ENCODE results near the gene CUEDC1. TPM values are rescaled to one million over a fixed set of nuclear protein-coding genes. Genes with fewer than 3 reads are reported as not detected.
A peak's percentile ranks its signal among the peaks of the same experiment; 100 is the strongest.

The CUEDC1 gene
- total and polyA plus RNA-seq, 2 donors (not counting 1 experiment from before 2014, with no cell fraction given), result 0.57 TPM; not detected in 1

DNA sequence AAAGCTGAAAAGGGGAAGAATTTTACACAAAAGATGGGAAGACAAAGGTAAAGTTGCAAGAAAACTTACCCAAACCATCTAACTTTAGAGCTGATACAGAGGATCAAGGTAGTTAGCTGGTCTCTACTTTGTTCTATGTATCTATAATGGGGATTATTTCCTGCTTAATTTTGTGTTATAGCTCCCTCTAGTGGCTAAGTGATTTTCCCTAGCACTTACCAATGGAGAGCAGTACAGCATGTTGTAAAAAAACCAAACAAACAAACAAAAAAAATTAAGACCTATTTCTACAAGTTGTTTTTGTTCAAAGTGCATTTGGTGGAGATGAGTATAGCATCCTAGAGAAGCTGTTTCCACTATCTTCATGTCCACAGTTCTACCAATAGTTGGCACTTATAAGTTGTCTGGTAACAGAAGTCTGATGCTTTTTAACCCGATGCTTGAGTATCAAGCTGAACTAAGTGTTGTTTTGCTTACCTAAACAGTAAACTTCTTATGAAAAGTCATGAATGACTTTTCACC lies 44.3 kb upstream of the CUEDC1 start:
- intact Hi-C loops (cut with micrococcal nuclease), result loop anchor here (1.0 to 10.0 kb wide), 7 partner anchors 11 to 1105 kb away; partner anchors contain the start of genes TRIM37 and VEZF1
- Mint-ChIP-seq H3K27me3 (no peaks in the 10 kb centered on the region), H3K4me1 (peaks cover 29% of the 10 kb centered on the region), H3K27ac (peak overlapping the region; percentile 42), H3K4me3 (no peak overlapping the region), H3K9me3 (ENCODE audit: insufficient read depth) (no peaks in the 10 kb centered on the region)
- Histone ChIP-seq H3K9me3 (ENCODE audit: control extremely low read depth in 1 of 3, control insufficient read depth in 2 of 3, insufficient read depth in 1 of 3, low read length in 2 of 3) (no peaks in the 10 kb centered on the region), H3K4me3 (ENCODE audit: control extremely low read depth in 1 of 5, extremely low read depth in 1 of 5, insufficient read depth in 1 of 5, low read depth in 2 of 5, low read length in 4 of 5) (no peak overlapping the region), H4K20me1 (ENCODE audit: control insufficient read depth, insufficient read depth, low read length, poor library complexity, severe bottlenecking) (peaks cover 56% of the 10 kb centered on the region), H3K4me1 (ENCODE audit: control insufficient read depth in 2 of 2, insufficient read depth in 2 of 2, low read length in 2 of 2) (peaks cover 6 to 16% of the 10 kb centered on the region in 2 donors), H2AFZ (ENCODE audit: insufficient read depth, low read depth, low read length, poor library complexity, severe bottlenecking) (no peak overlapping the region), H3K9ac (ENCODE audit: low read length) (no peak overlapping the region), H3K4me2 (replicated peaks; ENCODE audit: low read depth, low read length, poor library complexity, severe bottlenecking) (no peak overlapping the region), H3K27me3 (replicated peaks in 1 of 4; ENCODE audit: control extremely low read depth in 1 of 4, control insufficient read depth in 3 of 4, insufficient read depth in 4 of 4, low read length in 3 of 4) (no peaks in the 10 kb centered on the region), H3K36me3 (replicated peaks in 1 of 2; ENCODE audit: control extremely low read depth in 1 of 2, control insufficient read depth in 1 of 2, extremely low read depth in 1 of 2, insufficient read depth in 2 of 2, low read length in 1 of 2) (peaks cover 0 to 35% of the 10 kb centered on the region in 2 experiments), H3K79me2 (ENCODE audit: control insufficient read depth, insufficient read depth, low read length) (peaks cover 16% of the 10 kb centered on the region), H3K27ac (ENCODE audit: low read length in 2 of 2) (peak overlapping the region in 1 of 2 donors; percentile 35)
- no CpG with 5 or more reads among the region's 1 CpG for WGBS (ENCODE audit: insufficient coverage)
- ChIA-PET POLR2A (interaction anchor here (0.6 to 0.9 kb wide), 5 partner anchors 14 to 152 kb away, joined by 3 to 7 read pairs (median 4); partner anchors contain the start of gene MRPS23), CTCF (interaction anchor here (0.9 to 20.2 kb wide), 46 partner anchors 8 to 870 kb away, joined by 3 to 468 read pairs (median 5); partner anchors contain the start of genes CUEDC1, MRPS23, SRSF1 and VEZF1)
- peak; percentile 83 for DNase-seq
- TF ChIP-seq, protein P1, sequence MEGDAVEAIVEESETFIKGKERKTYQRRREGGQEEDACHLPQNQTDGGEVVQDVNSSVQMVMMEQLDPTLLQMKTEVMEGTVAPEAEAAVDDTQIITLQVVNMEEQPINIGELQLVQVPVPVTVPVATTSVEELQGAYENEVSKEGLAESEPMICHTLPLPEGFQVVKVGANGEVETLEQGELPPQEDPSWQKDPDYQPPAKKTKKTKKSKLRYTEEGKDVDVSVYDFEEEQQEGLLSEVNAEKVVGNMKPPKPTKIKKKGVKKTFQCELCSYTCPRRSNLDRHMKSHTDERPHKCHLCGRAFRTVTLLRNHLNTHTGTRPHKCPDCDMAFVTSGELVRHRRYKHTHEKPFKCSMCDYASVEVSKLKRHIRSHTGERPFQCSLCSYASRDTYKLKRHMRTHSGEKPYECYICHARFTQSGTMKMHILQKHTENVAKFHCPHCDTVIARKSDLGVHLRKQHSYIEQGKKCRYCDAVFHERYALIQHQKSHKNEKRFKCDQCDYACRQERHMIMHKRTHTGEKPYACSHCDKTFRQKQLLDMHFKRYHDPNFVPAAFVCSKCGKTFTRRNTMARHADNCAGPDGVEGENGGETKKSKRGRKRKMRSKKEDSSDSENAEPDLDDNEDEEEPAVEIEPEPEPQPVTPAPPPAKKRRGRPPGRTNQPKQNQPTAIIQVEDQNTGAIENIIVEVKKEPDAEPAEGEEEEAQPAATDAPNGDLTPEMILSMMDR (IDR thresholded peaks at IDR 0.05), result peak; percentile 92
- TF ChIP-seq EZH2 (IDR thresholded peaks at IDR 0.05; ENCODE audit: borderline replicate concordance, insufficient read depth, low read depth, low read length, poor library complexity, severe bottlenecking), result no peak
- peak; percentile 78 for ATAC-seq (ENCODE audit: low read depth)

GRCh38 chr17:57999010-57999495 lies 43.8 kb upstream of the CUEDC1 start:
- ChIA-PET POLR2A (interaction anchor here (0.6 to 3.2 kb wide), 6 partner anchors 8 to 151 kb away, joined by 3 to 17 read pairs (median 4); partner anchors contain the start of genes MRPS23 and SRSF1), CTCF (interaction anchor here (0.6 to 20.2 kb wide), 46 partner anchors 8 to 870 kb away, joined by 3 to 468 read pairs (median 5); partner anchors contain the start of genes CUEDC1, MRPS23, SRSF1 and VEZF1)
- H3K9ac ChIP-seq (ENCODE audit: low read length), result no peak overlapping the region
- no peaks in the 10 kb centered on the region for H3K9me3 Mint-ChIP-seq (ENCODE audit: insufficient read depth)
- no peak for TF ChIP-seq EZH2 (IDR thresholded peaks at IDR 0.05; ENCODE audit: borderline replicate concordance, insufficient read depth, low read depth, low read length, poor library complexity, severe bottlenecking)
- TF ChIP-seq, protein P1 (IDR thresholded peaks at IDR 0.05), result no peak
- H3K9me3 ChIP-seq (ENCODE audit: control extremely low read depth in 1 of 3, control insufficient read depth in 2 of 3, insufficient read depth in 1 of 3, low read length in 2 of 3), result no peaks in the 10 kb centered on the region
- intact Hi-C loops (cut with micrococcal nuclease), result loop anchor here (1.0 to 2.0 kb wide), 6 partner anchors 11 to 868 kb away; partner anchors contain the start of gene VEZF1
- H2AFZ ChIP-seq (ENCODE audit: insufficient read depth, low read depth, low read length, poor library complexity, severe bottlenecking), result no peak overlapping the region
- DNase-seq, result no peak
- no peak overlapping the region for H3K4me3 Mint-ChIP-seq
- no peak for ATAC-seq (ENCODE audit: low read depth)
- peaks cover 32% of the 10 kb centered on the region for H3K4me1 Mint-ChIP-seq
- peaks cover 11% of the 10 kb centered on the region for H3K79me2 ChIP-seq (ENCODE audit: control insufficient read depth, insufficient read depth, low read length)
- peak overlapping the region in 1 of 2 donors; percentile 35 for H3K27ac ChIP-seq (ENCODE audit: low read length in 2 of 2)
- no peak overlapping the region for H3K4me2 ChIP-seq (replicated peaks; ENCODE audit: low read depth, low read length, poor library complexity, severe bottlenecking)
- H3K27me3 Mint-ChIP-seq, result no peaks in the 10 kb centered on the region
- H3K36me3 ChIP-seq (replicated peaks in 1 of 2; ENCODE audit: control extremely low read depth in 1 of 2, control insufficient read depth in 1 of 2, extremely low read depth in 1 of 2, insufficient read depth in 2 of 2, low read length in 1 of 2), result peaks cover 0 to 30% of the 10 kb centered on the region in 2 experiments
- no peaks in the 10 kb centered on the region for H3K27me3 ChIP-seq (replicated peaks in 1 of 4; ENCODE audit: control extremely low read depth in 1 of 4, control insufficient read depth in 3 of 4, insufficient read depth in 4 of 4, low read length in 3 of 4)
- H4K20me1 ChIP-seq (ENCODE audit: control insufficient read depth, insufficient read depth, low read length, poor library complexity, severe bottlenecking), result peaks cover 52% of the 10 kb centered on the region
- H3K4me1 ChIP-seq (ENCODE audit: control insufficient read depth in 2 of 2, insufficient read depth in 2 of 2, low read length in 2 of 2), result peaks cover 8 to 14% of the 10 kb centered on the region in 2 donors
- no peak overlapping the region for H3K4me3 ChIP-seq (ENCODE audit: control extremely low read depth in 1 of 5, extremely low read depth in 1 of 5, insufficient read depth in 1 of 5, low read depth in 2 of 5, low read length in 4 of 5)
- peak overlapping the region; percentile 42 for H3K27ac Mint-ChIP-seq

Data from B cell (primary cell).